H1 (cell line): ENCODE measurements around the gene ZRANB3.

Source experiments
- CBX5 ChIP-seq: fragments of 300-800, 300-1000 bp; sonication (generic); IDR thresholded peaks from 2 replicates; pipeline ENCODE4 v1.7.1; 2016; ENCODE audit warnings: antibody characterized with exemption, low read length, low read depth
- CTCF ChIP-seq, 3 experiments: IDR thresholded peaks; 1 replicate in 2 of 3; 2 replicates in 1 of 3; pipeline versions ENCODE4 v1.5.1 to v1.6.1; 2011; ENCODE audit warnings: low read length in 3 of 3, mild to moderate bottlenecking in 3 of 3, inconsistent platforms in 2 of 3, low read depth in 1 of 3, moderate library complexity in 1 of 3; ENCODE audit not compliant: insufficient read depth in 1 of 3; ENCODE audit errors: control extremely low read depth in 1 of 3
- EZH2 ChIP-seq: fragments of 200-600 bp; sonication (generic); IDR thresholded peaks from 2 replicates; pipeline ENCODE4 v1.7.1; 2012; ENCODE audit warnings: low read depth, mild to moderate bottlenecking, moderate library complexity, low read length, inconsistent platforms; ENCODE audit not compliant: severe bottlenecking
- RFX5 ChIP-seq: IDR thresholded peaks from 2 replicates; pipeline ENCODE4 v1.6.1; 2011; ENCODE audit warnings: low read depth, low read length, improper control_type of control experiment, borderline replicate concordance
- TEAD4 ChIP-seq: IDR thresholded peaks from 2 replicates; pipeline ENCODE4 v1.6.1; 2012; ENCODE audit warnings: low read depth, low read length, inconsistent platforms, mixed read lengths

GRCh38 chr2:135494917-135495316 is 36.1 kb downstream of the ZRANB3 start:
- TF ChIP-seq RFX5 (no peak), TEAD4 (no peak), EZH2 (no peak), CTCF (IDR thresholded peaks at IDR 0.05; ENCODE audit: control extremely low read depth in 1 of 3, insufficient read depth in 1 of 3, low read depth in 1 of 3, low read length in 3 of 3) (no peak), CBX5 (no peak)
